NCI-H2196 treated with DMSO at 0.1 percent for 48 hours (cell line): ENCODE measurements around the gene TXNDC11.

Source experiments
- DNase-seq: peaks from one replicate; lab custom pipeline; 2025; ENCODE audit not compliant: unreplicated experiment; lab: John Stamatoyannopoulos, UW

Gene TXNDC11

DNA sequence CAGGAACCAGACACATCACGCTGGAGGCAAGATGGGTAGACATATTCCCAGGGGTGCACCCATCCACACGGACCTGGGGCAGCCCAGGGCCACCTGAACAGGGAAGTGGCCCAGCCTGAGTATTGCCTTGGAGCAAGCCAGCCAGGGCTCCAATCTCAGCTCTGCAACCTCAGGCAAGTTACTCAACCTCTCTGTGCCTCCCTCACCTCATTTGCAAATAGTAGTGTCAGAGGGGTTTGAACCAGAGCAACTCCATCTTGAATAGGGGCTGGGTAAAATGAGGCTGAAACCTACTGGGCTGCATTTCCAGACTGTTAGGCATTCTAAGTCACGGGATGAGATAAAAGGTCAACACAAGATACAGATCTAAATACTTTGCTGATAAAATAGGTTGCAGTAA lies 109.5 kb downstream of the TXNDC11 start:
- no peak for DNase-seq

DNA sequence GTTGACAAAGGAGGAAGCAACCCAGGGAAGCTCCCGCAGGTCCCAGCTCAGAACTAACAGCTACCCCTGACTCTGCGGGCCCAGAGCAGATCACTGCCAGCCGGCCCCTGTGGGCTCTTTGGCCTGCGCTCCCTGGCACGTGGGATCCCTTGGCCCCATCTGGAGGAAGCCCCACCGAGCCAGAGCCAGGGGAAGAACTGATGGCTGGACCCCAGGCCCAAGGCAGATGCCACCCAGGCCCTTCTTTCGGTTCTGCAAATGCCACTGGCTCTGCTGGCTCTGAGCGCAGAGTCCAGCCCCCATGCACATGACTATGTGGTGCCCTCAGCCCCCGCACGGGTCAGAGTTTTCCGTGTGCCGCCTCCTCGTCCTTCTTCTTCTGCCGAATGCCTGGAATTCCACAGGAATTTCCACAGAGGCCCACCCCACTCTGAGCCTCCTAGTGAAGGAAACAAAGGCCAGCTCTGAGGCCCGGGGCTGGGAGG lies 110.2 kb downstream of the TXNDC11 start:
- DNase-seq, result no peak

DNA sequence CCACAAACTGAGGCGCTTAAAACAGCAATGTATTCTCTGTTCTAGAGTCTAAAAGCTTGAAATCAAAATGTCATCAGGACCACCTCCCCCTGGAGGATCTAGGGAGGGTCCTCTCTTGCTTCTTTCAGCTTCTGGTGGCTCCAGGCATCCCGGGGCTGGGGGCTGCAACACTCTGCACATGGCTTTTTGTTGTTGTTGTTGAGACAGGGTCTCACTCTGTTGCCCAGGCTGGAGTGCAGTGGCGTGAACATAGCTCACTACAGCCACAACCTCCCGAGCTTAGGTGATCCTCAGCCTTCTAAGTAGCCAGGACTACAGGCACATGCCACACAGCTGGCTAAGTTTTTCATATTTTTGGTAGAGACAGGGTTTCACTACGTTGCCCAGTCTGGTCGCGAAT lies 111.4 kb downstream of the TXNDC11 start:
- no peak for DNase-seq

DNA sequence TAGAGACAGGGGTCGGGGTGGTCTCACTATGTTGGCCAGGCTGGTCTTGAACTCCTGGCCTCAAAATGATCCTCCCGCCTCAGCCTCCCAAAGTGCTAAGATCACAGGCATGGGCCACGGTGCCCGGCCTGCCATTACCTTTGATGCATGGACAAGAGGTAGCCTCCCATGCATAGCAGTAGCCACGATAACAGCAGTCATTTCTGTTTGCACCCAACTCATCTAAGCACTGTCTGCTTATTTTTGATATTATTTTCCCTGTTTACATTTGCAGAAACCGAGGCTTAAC lies 111.9 kb downstream of the TXNDC11 start:
- DNase-seq, result no peak

DNA sequence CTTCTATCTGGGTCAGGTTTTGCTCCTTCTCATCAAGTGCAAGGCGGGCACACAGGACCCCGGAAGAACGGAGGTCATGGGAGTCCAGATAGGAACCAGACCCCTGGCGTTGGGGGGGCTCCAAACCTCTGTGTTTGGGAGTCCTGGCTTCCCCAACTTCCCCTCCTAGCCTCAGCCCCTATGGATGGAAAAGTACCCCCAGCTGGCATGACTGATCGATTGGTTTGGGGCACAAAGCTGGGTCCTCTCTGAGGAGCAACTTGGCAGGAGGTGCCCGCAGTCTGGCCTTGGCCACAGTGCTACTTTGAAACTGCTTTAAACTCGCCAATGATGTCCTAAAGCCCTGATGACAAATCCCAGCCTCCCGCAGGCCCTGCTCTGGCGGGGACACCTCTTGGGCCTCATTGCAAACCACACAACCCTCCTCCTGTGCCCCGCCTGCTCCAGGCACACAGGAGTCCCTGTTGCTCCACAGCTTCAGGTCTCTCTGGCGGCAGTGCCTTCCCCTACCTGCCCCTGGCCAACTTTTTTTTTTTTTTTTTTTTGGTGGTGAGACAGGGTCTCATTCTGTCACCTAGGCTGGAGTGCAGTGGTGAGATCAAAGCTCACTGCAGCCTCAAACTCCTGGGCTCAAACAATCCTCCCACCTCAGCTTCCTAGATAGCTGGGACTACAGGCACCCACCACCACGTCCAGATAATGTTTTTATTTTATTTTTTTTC lies 112.5 kb downstream of the TXNDC11 start:
- no peak for DNase-seq
